NT2/D1 (cell line): Measurements from ENCODE around the gene ADA.

ENCODE experiments used
- SUZ12 ChIP-seq: IDR thresholded peaks from 2 replicates; pipeline ENCODE4 v1.6.1; 2011; ENCODE audit not compliant: insufficient read length, insufficient read depth; ENCODE audit errors: extremely low read depth
- YY1 ChIP-seq: IDR thresholded peaks from 2 replicates; pipeline ENCODE4 v1.6.1; 2011; ENCODE audit not compliant: insufficient read length, insufficient read depth
- ZNF274 ChIP-seq: IDR thresholded peaks from 2 replicates; pipeline ENCODE4 v1.6.1; 2011; ENCODE audit warnings: mild to moderate bottlenecking, low read depth, low read length

GRCh38 chr20:44592366-44592765 lies 59.1 kb downstream of the ADA start:
- TF ChIP-seq SUZ12 (no peak), YY1 (no peak), ZNF274 (no peak)
